Skin epidermis (tissue), 12 donors: ENCODE data around the gene RIC1.

ENCODE experiments used
- H3K27ac ChIP-seq, 21 experiments: fragments of 200-600 bp; sonication (generic) in 11 of 21; one replicate each; pipeline ENCODE4 v1.5.0; 2020; ENCODE audit warnings: mild to moderate bottlenecking in 3 of 21, inconsistent platforms in 2 of 21, moderate library complexity in 2 of 21
- H3K4me3 ChIP-seq, 7 experiments: fragments of 200-600 bp; sonication (generic) in 2 of 7; one replicate each; pipeline ENCODE4 v1.5.0; 2020; ENCODE audit warnings: inconsistent platforms in 2 of 7, mild to moderate bottlenecking in 2 of 7, moderate library complexity in 1 of 7

Gene RIC1

GRCh38 chr9:5620494-5620893 is 8.4 kb upstream of the RIC1 start:
- Histone ChIP-seq H3K4me3 (no peak overlapping the region), H3K27ac (peak overlapping the region in 1 of 21 experiments; percentile 51)

- no peak overlapping the region for H3K4me3 ChIP-seq
- H3K27ac ChIP-seq: peak overlapping the region in 1 of 21 experiments; percentile 51
Measured at GRCh38 chr9:5621327-5621726, 7.6 kb upstream of the RIC1 start.

GRCh38 chr9:5622016-5622415 is 6.9 kb upstream of the RIC1 start:
- H3K27ac ChIP-seq: peak overlapping the region in 1 of 21 experiments; percentile 13

GRCh38 chr9:5624655-5625054 is 4.3 kb upstream of the RIC1 start:
- peak overlapping the region in 1 of 21 experiments; percentile 26 for H3K27ac ChIP-seq
- no peak overlapping the region for H3K4me3 ChIP-seq

More at GRCh38 chr9:5622016-5622415, 6.9 kb upstream of the RIC1 start:
- H3K4me3 ChIP-seq: no peak overlapping the region

GRCh38 chr9:5626727-5627634 is 1.9 kb upstream of the RIC1 start:
- Histone ChIP-seq H3K27ac (peak overlapping the region in 20 of 21 experiments; percentile 87 to 99 (median 96)), H3K4me3 (peak overlapping the region in 5 of 7 experiments; percentile 76 to 100 (median 99))

- Histone ChIP-seq H3K4me3 (peak overlapping the region; percentile 76 to 100 (median 98)), H3K27ac (peak overlapping the region; percentile 55 to 99 (median 96))
Measured at GRCh38 chr9:5627686-5628085, 1.2 kb upstream of the RIC1 start.

- H3K27ac ChIP-seq: peak overlapping the region; percentile 55 to 99 (median 96)
- peak overlapping the region; percentile 76 to 100 (median 98) for H3K4me3 ChIP-seq
Measured at GRCh38 chr9:5628183-5628529, 751 bp upstream of the RIC1 start.

GRCh38 chr9:5629312-5630080 is 589 bp downstream of the RIC1 start:
- H3K27ac ChIP-seq: peak overlapping the region; percentile 82 to 99 (median 97)
- H3K4me3 ChIP-seq: peak overlapping the region; percentile 76 to 100 (median 98)

- peak overlapping the region in 20 of 21 experiments; percentile 87 to 99 (median 97) for H3K27ac ChIP-seq
- peak overlapping the region; percentile 76 to 100 (median 98) for H3K4me3 ChIP-seq
Measured at GRCh38 chr9:5630081-5630507, 1.2 kb downstream of the RIC1 start.

GRCh38 chr9:5631026-5631425 is 2.1 kb downstream of the RIC1 start:
- Histone ChIP-seq H3K4me3 (peak overlapping the region in 2 of 7 experiments; percentile 76 to 97), H3K27ac (no peak overlapping the region)

GRCh38 chr9:5632540-5632939 is 3.6 kb downstream of the RIC1 start:
- no peak overlapping the region for H3K27ac ChIP-seq
- no peak overlapping the region for H3K4me3 ChIP-seq

GRCh38 chr9:5633243-5633642 is 4.3 kb downstream of the RIC1 start:
- no peak overlapping the region for H3K27ac ChIP-seq
- H3K4me3 ChIP-seq: no peak overlapping the region

- Histone ChIP-seq H3K4me3 (no peak overlapping the region), H3K27ac (no peak overlapping the region)
Measured at GRCh38 chr9:5635390-5635789, 6.5 kb downstream of the RIC1 start.

- Histone ChIP-seq H3K4me3 (no peak overlapping the region), H3K27ac (no peak overlapping the region)
Measured at GRCh38 chr9:5639816-5640215, 10.9 kb downstream of the RIC1 start.

GRCh38 chr9:5642170-5642569 is 13.3 kb downstream of the RIC1 start:
- no peak overlapping the region for H3K4me3 ChIP-seq
- no peak overlapping the region for H3K27ac ChIP-seq

- Histone ChIP-seq H3K4me3 (no peak overlapping the region), H3K27ac (no peak overlapping the region)
Measured at GRCh38 chr9:5643005-5643624, 14.2 kb downstream of the RIC1 start.

- H3K4me3 ChIP-seq: no peak overlapping the region
- no peak overlapping the region for H3K27ac ChIP-seq
Measured at GRCh38 chr9:5644501-5644900, 15.6 kb downstream of the RIC1 start.

GRCh38 chr9:5646116-5646515 is 17.2 kb downstream of the RIC1 start:
- Histone ChIP-seq H3K27ac (no peak overlapping the region), H3K4me3 (no peak overlapping the region)

- no peak overlapping the region for H3K27ac ChIP-seq
- no peak overlapping the region for H3K4me3 ChIP-seq
Measured at GRCh38 chr9:5650356-5651105, 21.6 kb downstream of the RIC1 start.
